GM13976 (cell line): ENCODE measurements around the gene ACP6.

Source experiments
- DNase-seq: peaks from one replicate; pipeline ENCODE4 v3.0.0; 2012; ENCODE audit warnings: low spot score
- CTCF ChIP-seq: IDR thresholded peaks from 2 replicates; pipeline ENCODE4 v1.5.1; 2012; ENCODE audit warnings: borderline replicate concordance, mild to moderate bottlenecking; ENCODE audit not compliant: insufficient read depth; ENCODE audit errors: extremely low read depth, missing control alignments, control extremely low read depth
- in situ Hi-C: fragments of 300-500 bp; cut with MboI; formaldehyde crosslinking; loops from one replicate; pipeline ENCODE4 v1.12.0; 2022; ENCODE audit warnings: low sequenced_read_pairs, mixed read lengths, inconsistent platforms; ENCODE audit not compliant: unreplicated experiment

Gene ACP6

DNA sequence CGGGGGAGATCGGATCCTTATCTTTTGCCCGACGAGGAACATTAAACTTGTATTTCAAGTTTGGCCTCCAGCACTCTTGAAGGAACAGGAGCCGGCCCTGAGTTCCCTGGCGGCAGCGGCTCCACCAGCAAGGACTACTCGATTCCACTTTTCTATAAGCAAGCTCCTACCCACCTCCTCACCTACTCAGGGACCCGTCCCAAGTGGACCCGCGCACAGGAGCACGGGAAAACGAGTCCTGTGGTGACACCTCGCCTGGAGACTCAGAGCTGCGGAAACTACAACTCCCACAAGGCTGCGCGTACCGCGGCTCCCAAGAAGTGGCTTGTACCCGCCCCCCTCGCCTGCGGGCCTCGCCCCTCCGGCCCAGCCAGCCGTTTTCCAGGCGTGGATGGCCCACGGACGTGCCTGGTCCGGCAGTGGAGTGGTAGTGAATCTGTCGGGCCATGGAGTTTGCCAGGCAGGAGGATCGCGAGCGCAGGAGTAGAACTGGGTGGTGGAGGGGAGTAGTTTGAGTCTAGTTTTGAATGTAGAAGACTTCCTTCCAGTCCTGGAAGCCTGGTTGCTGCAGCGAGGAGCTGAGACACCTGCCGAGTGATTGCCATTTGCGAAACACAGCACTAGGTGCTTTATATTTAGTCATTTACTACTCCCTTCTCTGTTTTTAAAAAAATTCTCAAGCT lies at the start of gene ACP6:
Gene ACP6, minus strand, starts transcription at position 206 of the 683 bp plus-strand sequence. CDS start 476 bp downstream, outside the sequence.
- peak; percentile 94 for DNase-seq
- TF ChIP-seq CTCF = no peak
- in situ Hi-C loops = no loop called here

DNA sequence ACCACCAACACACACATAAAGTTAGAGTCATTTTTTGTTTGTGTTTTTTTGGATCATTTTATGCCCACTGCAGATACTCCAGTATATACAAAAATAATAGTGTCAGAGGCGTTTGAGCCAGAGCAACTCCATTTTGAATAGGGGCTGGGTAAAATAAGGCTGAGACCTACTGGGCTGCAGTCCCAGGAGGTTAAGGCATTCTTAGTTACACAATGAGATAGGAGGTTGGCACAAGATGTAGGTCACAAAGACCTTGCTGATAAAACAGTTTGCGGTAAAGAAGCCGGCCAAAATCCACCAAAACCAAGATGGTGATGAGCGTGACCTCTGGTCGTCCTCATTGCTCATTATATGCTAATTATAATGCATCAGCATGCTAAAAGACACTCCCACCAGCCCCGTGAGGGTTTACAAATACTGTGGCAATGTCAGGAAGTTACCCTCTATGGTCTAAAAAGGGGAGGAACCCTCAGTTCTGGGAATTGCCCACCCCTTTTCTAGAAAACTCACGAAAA lies 49.4 kb upstream of the ACP6 start:
- in situ Hi-C loops = no loop called here
- no peak for DNase-seq
- TF ChIP-seq CTCF = no peak

DNA sequence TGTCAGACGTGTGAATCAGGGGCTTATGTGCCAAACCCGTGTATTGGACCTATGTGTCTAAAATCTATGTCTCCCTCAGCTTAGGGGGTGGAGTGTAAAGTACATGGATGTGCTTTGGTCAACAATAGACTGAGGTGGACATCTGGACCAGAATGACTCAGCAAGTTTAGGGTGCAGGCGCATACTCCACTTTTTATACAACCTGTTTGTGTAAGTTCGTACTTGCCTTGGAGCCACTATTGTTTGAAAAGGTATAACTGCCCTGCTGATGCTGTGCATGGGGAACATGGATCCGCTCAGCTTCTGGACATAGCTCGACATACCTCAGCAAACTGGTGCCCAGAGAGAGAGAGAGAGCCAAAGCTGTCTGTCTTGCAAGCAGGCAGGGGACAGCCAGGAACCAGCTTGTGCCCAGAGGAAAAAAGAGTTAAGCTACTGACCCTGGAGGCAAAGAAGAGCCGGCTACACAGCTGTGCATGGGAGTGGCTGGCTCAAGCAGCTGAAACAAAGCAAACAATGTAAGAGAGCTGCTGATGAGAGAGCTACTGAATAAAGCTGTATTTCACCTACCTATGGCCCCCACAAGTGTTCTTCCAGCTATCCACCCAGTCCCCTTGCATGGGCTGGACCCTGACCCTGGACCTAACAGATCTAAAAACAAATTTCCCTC lies 48.8 kb upstream of the ACP6 start:
- no peak for DNase-seq
- no peak for TF ChIP-seq CTCF
- in situ Hi-C loops = no loop called here

DNA sequence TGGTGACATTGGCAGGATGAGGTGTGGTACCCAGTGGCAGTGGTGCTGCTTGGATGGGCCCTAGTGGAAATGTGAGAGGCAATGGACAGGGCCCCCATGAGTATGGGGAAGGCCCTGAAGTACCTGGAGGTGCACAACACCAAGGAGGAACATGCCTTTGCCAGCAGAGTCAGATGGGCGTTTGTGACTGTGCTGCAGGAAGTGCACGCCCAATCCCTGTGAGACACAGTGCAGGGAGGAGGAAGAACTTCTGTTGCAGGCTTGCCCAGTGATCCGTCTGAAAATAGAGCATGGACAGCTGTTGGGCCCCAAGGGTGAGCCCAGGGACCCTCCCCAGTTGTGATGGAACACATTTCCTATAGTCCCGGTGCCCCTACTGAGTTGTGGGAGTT lies 47.4 kb upstream of the ACP6 start:
- TF ChIP-seq CTCF = no peak
- in situ Hi-C loops = no loop called here
- DNase-seq = no peak

GRCh38 chr1:147717051-147717705 lies 46.9 kb upstream of the ACP6 start:
- in situ Hi-C loops = no loop called here
- no peak for TF ChIP-seq CTCF
- DNase-seq = no peak

DNA sequence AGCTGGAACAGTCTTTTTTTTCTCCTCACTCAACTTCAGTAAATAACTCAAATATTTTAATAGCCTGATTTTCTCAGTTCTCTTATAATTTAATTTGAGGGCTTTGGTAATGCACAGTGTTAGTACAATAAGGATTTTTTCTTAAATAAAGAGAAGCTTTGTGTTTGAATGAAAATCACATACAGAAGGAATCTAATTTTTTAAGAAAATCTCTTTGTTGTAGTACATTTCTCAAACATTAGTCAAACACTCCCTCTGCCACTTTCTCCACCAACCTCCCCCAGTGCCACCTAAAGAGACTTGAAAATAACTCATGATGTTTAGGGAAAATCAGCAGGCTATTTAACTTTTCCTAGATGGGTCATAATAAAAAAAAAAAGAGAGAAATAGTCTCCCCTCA lies 42.3 kb upstream of the ACP6 start:
- no peak for TF ChIP-seq CTCF
- in situ Hi-C loops = no loop called here
- no peak for DNase-seq
